H1 (cell line): ENCODE measurements around the gene DCDC2C. TPM values are rescaled to one million over a fixed set of nuclear protein-coding genes. Genes with fewer than 3 reads are reported as not detected.
A peak's percentile ranks its signal among the peaks of the same experiment; 100 is the strongest.

Source experiments
- CTCF ChIA-PET: fragments of 300-600 bp; sonication (Branson Sonifier 250); formaldehyde crosslinking; loops from one replicate; lab custom pipeline; 2021; ENCODE audit not compliant: partially characterized antibody; lab: Charles Lee
- POLR2A ChIA-PET: fragments of 300-600 bp; sonication (Branson Sonifier 250); formaldehyde crosslinking; loops from one replicate; lab custom pipeline; 2021; ENCODE audit warnings: inconsistent platforms; ENCODE audit not compliant: partially characterized antibody; lab: Charles Lee
- DNase-seq, 2 experiments: peaks; one replicate each; pipeline versions ENCODE4 v3.0.0 to v3.0.0-alpha.2; 2010 to 2022; ENCODE audit warnings: low spot score in 2 of 2, low read depth in 1 of 2, mixed read lengths in 1 of 2
- FAIRE-seq: peaks from 2 replicates; lab custom pipeline; 2011; peaks lifted over from hg19 to GRCh38; lab: Jason Lieb, UNC
- H2AFZ ChIP-seq: 2 replicates; pipeline ENCODE4 v1.8.1; 2012; ENCODE audit warnings: low read length, inconsistent platforms
- H2AK5ac ChIP-seq: 2 replicates; pipeline ENCODE4 v1.6.1; 2013; ENCODE audit warnings: low read depth, low read length
- H2BK120ac ChIP-seq: replicated peaks from 2 replicates; pipeline ENCODE3; 2013; ENCODE audit warnings: low read depth, low read length, inconsistent platforms
- H2BK12ac ChIP-seq: 2 replicates; pipeline ENCODE4 v1.6.1; 2013; ENCODE audit warnings: low read depth, low read length
- H2BK15ac ChIP-seq: 2 replicates; pipeline ENCODE4 v1.6.1; 2013; ENCODE audit warnings: low read length
- H2BK20ac ChIP-seq: 2 replicates; pipeline ENCODE4 v1.6.1; 2013; ENCODE audit warnings: low read length
- H2BK5ac ChIP-seq: 2 replicates; pipeline ENCODE4 v1.6.1; 2013; ENCODE audit warnings: low read depth, low read length
- H3K14ac ChIP-seq: 2 replicates; pipeline ENCODE4 v1.6.1; 2013; ENCODE audit warnings: inconsistent platforms; ENCODE audit not compliant: insufficient read length
- H3K18ac ChIP-seq: 2 replicates; pipeline ENCODE4 v1.6.1; 2013; ENCODE audit warnings: low read length; ENCODE audit errors: extremely low read depth
- H3K23ac ChIP-seq: 2 replicates; pipeline ENCODE4 v1.6.1; 2013; ENCODE audit warnings: inconsistent platforms; ENCODE audit not compliant: insufficient read length
- H3K23me2 ChIP-seq: 2 replicates; pipeline ENCODE4 v1.6.1; 2013; ENCODE audit warnings: low read depth, low read length
- H3K27ac ChIP-seq: 2 replicates; pipeline ENCODE4 v1.6.1; 2011; ENCODE audit warnings: low read depth, low read length, inconsistent platforms
- H3K27me3 ChIP-seq, 4 experiments: replicated peaks in 1 of 4; 1 replicate in 1 of 4; 2 replicates in 3 of 4; pipeline versions ENCODE4 v1.6.1 to v1.8.1; 2011 to 2013; ENCODE audit warnings: low read length in 3 of 4, mild to moderate bottlenecking in 3 of 4, inconsistent platforms in 2 of 4, mixed read lengths in 2 of 4, moderate library complexity in 1 of 4; ENCODE audit not compliant: control insufficient read depth in 3 of 4, insufficient read depth in 3 of 4; ENCODE audit errors: extremely low read depth in 1 of 4
- H3K36me3 ChIP-seq, 4 experiments: 2 replicates each; pipeline versions ENCODE4 v1.6.1 to v1.8.1; 2011 to 2013; ENCODE audit warnings: mild to moderate bottlenecking in 4 of 4, low read length in 3 of 4, moderate library complexity in 2 of 4, control low read depth in 1 of 4, inconsistent platforms in 1 of 4; ENCODE audit not compliant: insufficient read depth in 4 of 4, control insufficient read depth in 2 of 4
- H3K4ac ChIP-seq: replicated peaks from 2 replicates; pipeline ENCODE3; 2013; ENCODE audit warnings: low read length, low read depth, mixed read lengths, inconsistent platforms; ENCODE audit not compliant: insufficient read length
- H3K4me1 ChIP-seq, 4 experiments: replicated peaks in 1 of 4; 1 replicate in 1 of 4; 2 replicates in 3 of 4; pipeline versions ENCODE4 v1.6.1 to v1.8.1; 2011 to 2013; ENCODE audit warnings: low read length in 3 of 4, inconsistent platforms in 2 of 4, mixed read lengths in 1 of 4; ENCODE audit not compliant: insufficient read depth in 4 of 4, control insufficient read depth in 3 of 4
- H3K4me2 ChIP-seq, 2 experiments: 2 replicates each; pipeline versions ENCODE4 v1.6.1 to v1.8.1; 2011 to 2013; ENCODE audit warnings: low read depth in 2 of 2, low read length in 2 of 2, control low read depth in 1 of 2, inconsistent platforms in 1 of 2, mild to moderate bottlenecking in 1 of 2; ENCODE audit not compliant: insufficient read depth in 1 of 2
- H3K4me3 ChIP-seq, 4 experiments: fragments of 200-600, 300-600 bp in 1 of 4; sonication (generic), shearing (Covaris generic), sonication (Bioruptor Twin) in 1 of 4; 2 replicates each; pipeline versions ENCODE4 v1.5.1 to v1.8.1; 2011 to 2016; ENCODE audit warnings: low read length in 4 of 4, low read depth in 3 of 4, control low read depth in 2 of 4, inconsistent platforms in 2 of 4, mild to moderate bottlenecking in 2 of 4, mixed read lengths in 1 of 4, moderate library complexity in 1 of 4; ENCODE audit not compliant: insufficient read depth in 2 of 4; ENCODE audit errors: extremely low read depth in 1 of 4
- H3K56ac ChIP-seq: replicated peaks from 2 replicates; pipeline ENCODE3; 2013; ENCODE audit warnings: low read depth, mild to moderate bottlenecking, mixed read lengths, low read length, inconsistent platforms; ENCODE audit not compliant: insufficient read length
- H3K79me1 ChIP-seq: 2 replicates; pipeline ENCODE4 v1.6.1; 2013; ENCODE audit warnings: low read depth, low read length, control low read depth
- H3K79me2 ChIP-seq, 2 experiments: 2 replicates each; pipeline versions ENCODE4 v1.6.1 to v1.8.1; 2012 to 2013; ENCODE audit warnings: low read length in 2 of 2, mild to moderate bottlenecking in 2 of 2, inconsistent platforms in 1 of 2; ENCODE audit not compliant: insufficient read depth in 2 of 2, control insufficient read depth in 1 of 2
- H3K9ac ChIP-seq, 4 experiments: replicated peaks in 1 of 4; 1 replicate in 1 of 4; 2 replicates in 3 of 4; pipeline versions ENCODE4 v1.6.1 to v1.8.1; 2011 to 2013; ENCODE audit warnings: low read depth in 3 of 4, low read length in 3 of 4, control low read depth in 2 of 4, mild to moderate bottlenecking in 2 of 4, moderate library complexity in 2 of 4, inconsistent platforms in 1 of 4; ENCODE audit errors: extremely low read depth in 1 of 4
- H3K9me3 ChIP-seq, 2 experiments: 2 replicates each; pipeline versions ENCODE4 v1.6.1 to v1.8.1; 2012 to 2013; ENCODE audit warnings: mild to moderate bottlenecking in 2 of 2, moderate library complexity in 2 of 2, control low read depth in 1 of 2, inconsistent platforms in 1 of 2, low read depth in 1 of 2, low read length in 1 of 2, mixed read lengths in 1 of 2; ENCODE audit not compliant: insufficient read depth in 2 of 2
- H4K20me1 ChIP-seq, 2 experiments: replicated peaks in 1 of 2; 2 replicates each; pipeline versions ENCODE3 to v1.8.1; 2011 to 2013; ENCODE audit warnings: inconsistent platforms in 2 of 2, low read length in 2 of 2, mild to moderate bottlenecking in 1 of 2; ENCODE audit not compliant: insufficient read depth in 2 of 2, control insufficient read depth in 1 of 2
- H4K5ac ChIP-seq: 2 replicates; pipeline ENCODE4 v1.6.1; 2013; ENCODE audit warnings: low read length, low read depth, mixed read lengths, inconsistent platforms; ENCODE audit not compliant: insufficient read length
- H4K8ac ChIP-seq: 2 replicates; pipeline ENCODE4 v1.8.0; 2013; ENCODE audit warnings: mild to moderate bottlenecking, moderate library complexity, low read length, inconsistent platforms; ENCODE audit not compliant: insufficient read depth; ENCODE audit errors: extremely low read depth
- H4K91ac ChIP-seq: replicated peaks from 2 replicates; pipeline ENCODE3; 2013; ENCODE audit warnings: low read length, mixed read lengths, inconsistent platforms; ENCODE audit not compliant: insufficient read length
- BACH1 ChIP-seq: IDR thresholded peaks from 2 replicates; pipeline ENCODE4 v1.6.1; 2012; ENCODE audit warnings: low read length, improper control_type of control experiment
- POLR2A ChIP-seq, 2 experiments: IDR thresholded peaks; 1 replicate in 1 of 2; 2 replicates in 1 of 2; pipeline ENCODE4 v1.6.1; 2011; ENCODE audit warnings: low read depth in 2 of 2, low read length in 2 of 2, mild to moderate bottlenecking in 2 of 2; ENCODE audit errors: control extremely low read depth in 1 of 2
- SAP30 ChIP-seq: fragments of 300-600 bp; sonication (generic); IDR thresholded peaks from 2 replicates; pipeline ENCODE4 v1.7.1; 2012; ENCODE audit warnings: low read length, moderate library complexity, mild to moderate bottlenecking, inconsistent platforms; ENCODE audit not compliant: insufficient read depth, insufficient replicate concordance
- TEAD4 ChIP-seq: IDR thresholded peaks from 2 replicates; pipeline ENCODE4 v1.6.1; 2012; ENCODE audit warnings: low read depth, low read length, inconsistent platforms, mixed read lengths
- WGBS, 2 experiments: shearing (Covaris generic) in 1 of 2; methylation state at CpG; one replicate each; pipeline versions ENCODE4 v1.1.6 to v1.1.7; 2013 to 2015; ENCODE audit warnings: low lambda C conversion rate in 2 of 2, mixed read lengths in 2 of 2, inconsistent platforms in 1 of 2, low coverage in 1 of 2, missing lambda C conversion rate in 1 of 2; ENCODE audit not compliant: insufficient replicate concordance in 2 of 2, insufficient coverage in 1 of 2, insufficient read length in 1 of 2; ENCODE audit errors: extremely low coverage in 1 of 2, missing lambda C conversion rate in 1 of 2; 5-methylcytosine and 5-hydroxymethylcytosine counted together
- polyA plus RNA-seq, 7 experiments: library from polyadenylated mRNA; depleted of rRNA in 3 of 7; stranded (reverse) in 5 of 7; unstranded in 2 of 7; fragments of >200 nt in 5 of 7; fragments of 200-250 nt in 2 of 7; gene quantifications; 1 replicate in 5 of 7; 2 replicates in 1 of 7; 4 replicates in 1 of 7; pipeline versions ENCODE4 v1.2.1 to v1.2.3, GENCODE V29; 2011 to 2013; ENCODE audit warnings: missing spikeins in 2 of 7, mixed read lengths in 2 of 7
- total RNA-seq: library from RNA; stranded (reverse); fragmentation: NEBNext Ultra II Directional; extraction: Animal tissue kit (Norgen Biotek cat#: 25700); gene quantifications from 2 replicates; pipeline ENCODE4 v1.2.1, GENCODE V29; 2021

DCDC2C gene
- total and polyA plus RNA-seq, 2 of the 8 experiments (the other 6 are each of a cell fraction or from before 2014, with no cell fraction given), result 0.50 TPM; not detected in 1

GRCh38 chr2:3754795-3755194 is 51.4 kb downstream of the DCDC2C start:
- no peaks in the 10 kb centered on the region for H3K27me3 ChIP-seq
- H2AFZ ChIP-seq, result no peak overlapping the region
- no peaks in the 10 kb centered on the region for H3K36me3 ChIP-seq
- no peak for DNase-seq
- no peak overlapping the region for H4K91ac ChIP-seq
- H2BK15ac ChIP-seq, result no peak overlapping the region
- H2BK12ac ChIP-seq, result no peak overlapping the region
- H3K9ac ChIP-seq, result no peak overlapping the region
- POLR2A ChIA-PET, result no interaction called here
- H3K79me1 ChIP-seq, result no peaks in the 10 kb centered on the region
- CTCF ChIA-PET, result interaction anchor here (1.0 to 2.3 kb wide), 5 partner anchors 13 to 30 kb away, joined by 3 to 17 read pairs (median 8); no protein-coding TSS in a partner anchor
- H3K56ac ChIP-seq, result no peak overlapping the region
- peaks cover 0 to 6% of the 10 kb centered on the region in 2 experiments for H4K20me1 ChIP-seq
- H2AK5ac ChIP-seq, result no peak overlapping the region
- H3K4ac ChIP-seq, result no peak overlapping the region
- H3K9me3 ChIP-seq, result no peaks in the 10 kb centered on the region; a peak in 1 of 4 replicates
- peaks cover 0 to 3% (median 1%) of the 10 kb centered on the region in 4 experiments; a peak in 1 of 7 replicates for H3K4me1 ChIP-seq
- H3K14ac ChIP-seq, result peak overlapping the region; percentile 80
- no peak overlapping the region for H3K4me3 ChIP-seq
- H4K5ac ChIP-seq, result no peak overlapping the region
- H3K27ac ChIP-seq, result no peak overlapping the region
- peaks cover 2% of the 10 kb centered on the region; the same call in 1 of the 2 replicates for H3K23me2 ChIP-seq
- H3K18ac ChIP-seq, result no peak overlapping the region
- 90% methylated on average over 3 of the region's 3 CpGs; no CpG with 5 or more reads in 1 of the 2 experiments for WGBS, 2 experiments
- H3K23ac ChIP-seq, result no peak overlapping the region
- H3K79me2 ChIP-seq, result no peaks in the 10 kb centered on the region; a peak in 1 of 4 replicates
- no peak overlapping the region for H2BK120ac ChIP-seq
- TF ChIP-seq TEAD4, result no peak
- no peak for TF ChIP-seq SAP30
- TF ChIP-seq BACH1, result no peak
- no peak for TF ChIP-seq POLR2A (IDR thresholded peaks at IDR 0.05; ENCODE audit: control extremely low read depth in 1 of 2, low read depth in 2 of 2, low read length in 2 of 2)
- TF ChIP-seq, all 59 proteins: peak for 0
- H3K4me2 ChIP-seq, result no peak overlapping the region
- FAIRE-seq, result no peak
- H2BK20ac ChIP-seq, result no peak overlapping the region
- H4K8ac ChIP-seq, result no peak overlapping the region
- H2BK5ac ChIP-seq, result no peak overlapping the region
